Measurements from ENCODE around the gene TRAF7. TPM values are rescaled to one million over a fixed set of nuclear protein-coding genes. Genes with fewer than 3 reads are reported as not detected.
"Not testable (repeated sequence)": the region's sequence is repeated elsewhere in the genome, so short reads cannot be mapped to it uniquely, and the experiment has no call there.

Gene TRAF7
- total and polyA plus RNA-seq, 2 of the 13 experiments (the other 11 are each of a cell fraction or from before 2014, with no cell fraction given): 47.9 to 65.6 TPM

DNA sequence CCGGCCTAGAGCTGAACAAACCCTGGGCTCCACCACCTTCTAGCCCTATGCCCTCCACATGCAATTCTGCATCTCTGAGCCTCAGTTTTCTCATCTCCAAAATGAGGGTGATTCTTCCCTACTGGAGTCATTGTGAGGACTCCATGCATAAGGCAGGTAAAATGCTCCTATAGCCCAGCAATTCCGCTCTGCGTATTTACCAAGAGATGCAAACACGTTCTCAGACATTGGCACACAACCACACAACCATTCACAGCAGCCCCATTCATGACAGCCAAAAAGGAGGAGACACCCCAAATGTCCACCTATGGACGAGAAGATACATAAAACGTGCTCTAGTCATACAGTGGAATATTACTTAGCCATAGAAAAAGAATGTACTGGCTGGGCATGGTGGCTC, 44.7 kb downstream of the TRAF7 start (continued):
- TF ChIP-seq ZNF776 (CRISPR knock-in tag; IDR thresholded peaks at IDR 0.05): no peak

- peaks cover 42% of the 10 kb centered on the region for H3K4me1 ChIP-seq (ENCODE audit: insufficient read depth, low read length)
- FAIRE-seq; BruUV-seq (replicated peaks); H3K4me3 ChIP-seq (replicated peaks in 1 of 3; ENCODE audit: insufficient read depth in 1 of 3, low read depth in 2 of 3, low read length in 3 of 3); H3K79me2 ChIP-seq (ENCODE audit: insufficient read depth, low read length); intact Hi-C loops (cut with micrococcal nuclease; ENCODE audit: unreplicated experiment); H3K27ac ChIP-seq (ENCODE audit: extremely low read length, insufficient read depth, low read length); H3K9me3 ChIP-seq (ENCODE audit: low read length); ATAC-seq; DNase-seq (ENCODE audit: low spot score); H4K20me1 ChIP-seq (ENCODE audit: insufficient read depth, low read length); in situ Hi-C loops (cut with HindIII; ENCODE audit: extremely low pct_ligation_motif_present, low pct_unique_long_range_greater_than_20kb); H2AFZ ChIP-seq (ENCODE audit: low read length); CTCF ChIA-PET (ENCODE audit: low intra/inter-chr PET ratio, low total read pairs); H3K4me2 ChIP-seq (ENCODE audit: low read depth, low read length); H3K9ac ChIP-seq (ENCODE audit: insufficient read depth, low read depth, low read length): not testable (repeated sequence)
- 84% methylated on average over 8 of the region's 8 CpGs for WGBS (ENCODE audit: low lambda C conversion rate)
- peaks cover 0 to 19% of the 10 kb centered on the region in 2 experiments; a peak in 3 of 5 replicates for H3K27me3 ChIP-seq (ENCODE audit: control insufficient read depth in 1 of 2, insufficient read depth in 2 of 2, low read length in 2 of 2)
- H3K36me3 ChIP-seq (replicated peaks in 1 of 2; ENCODE audit: control insufficient read depth in 1 of 2, insufficient read depth in 2 of 2, low read length in 2 of 2): peaks cover 0 to 13% of the 10 kb centered on the region in 2 experiments; a peak in 3 of 5 replicates
- POLR2A ChIA-PET: interaction anchor here (0.8 to 4.3 kb wide), 3 partner anchors 23 to 48 kb away, joined by 3 to 18 read pairs (median 18); partner anchors contain the start of genes ECI1 and TRAF7
These were observed 47.6 kb downstream of the TRAF7 start for GRCh38 chr16:2203119-2203688.

GRCh38 chr16:2204416-2205103, 49.0 kb downstream of the TRAF7 start:
- H3K36me3 ChIP-seq (replicated peaks in 1 of 2; ENCODE audit: control insufficient read depth in 1 of 2, insufficient read depth in 2 of 2, low read length in 2 of 2): peaks cover 2 to 13% of the 10 kb centered on the region in 2 experiments; a peak in 3 of 5 replicates
- FAIRE-seq (no peak), ATAC-seq (peak; percentile 3; the same call in 2 of the 3 replicates), DNase-seq (ENCODE audit: low spot score) (no peak)
- no peaks in the 10 kb centered on the region for H3K9me3 ChIP-seq (ENCODE audit: low read length)
- TSS peak; percentile 62 for BruUV-seq (replicated peaks)
- ChIA-PET CTCF (ENCODE audit: low intra/inter-chr PET ratio, low total read pairs) (no interaction called here), POLR2A (interaction anchor here (0.7 to 4.3 kb wide), 8 partner anchors 9 to 53 kb away, joined by 3 to 18 read pairs (median 5); partner anchors contain the start of genes E4F1, ECI1, PGP and TRAF7)
- peaks cover 32% of the 10 kb centered on the region for H3K4me1 ChIP-seq (ENCODE audit: insufficient read depth, low read length)
- H4K20me1 ChIP-seq (ENCODE audit: insufficient read depth, low read length): no peaks in the 10 kb centered on the region
- peak overlapping the region; percentile 71 to 96 (median 83) for H3K4me3 ChIP-seq (replicated peaks in 1 of 3; ENCODE audit: insufficient read depth in 1 of 3, low read depth in 2 of 3, low read length in 3 of 3)
- H3K79me2 ChIP-seq (ENCODE audit: insufficient read depth, low read length): peaks cover 8% of the 10 kb centered on the region
- peak overlapping the region; percentile 71 for H2AFZ ChIP-seq (ENCODE audit: low read length)
- H3K9ac ChIP-seq (ENCODE audit: insufficient read depth, low read depth, low read length): peak overlapping the region; percentile 97
- peaks cover 0 to 9% of the 10 kb centered on the region in 2 experiments; a peak in 2 of 5 replicates for H3K27me3 ChIP-seq (ENCODE audit: control insufficient read depth in 1 of 2, insufficient read depth in 2 of 2, low read length in 2 of 2)
- peak overlapping the region; percentile 89 for H3K27ac ChIP-seq (ENCODE audit: extremely low read length, insufficient read depth, low read length)
- H3K4me2 ChIP-seq (ENCODE audit: low read depth, low read length): peak overlapping the region; percentile 99
- in situ Hi-C loops (cut with HindIII; ENCODE audit: extremely low pct_ligation_motif_present, low pct_unique_long_range_greater_than_20kb): no loop called here
- intact Hi-C loops (cut with micrococcal nuclease; ENCODE audit: unreplicated experiment): no loop called here
- WGBS (ENCODE audit: low lambda C conversion rate): 51% methylated on average over 13 of the region's 13 CpGs
- TF ChIP-seq REST (IDR thresholded peaks at IDR 0.05; ENCODE audit: borderline replicate concordance in 1 of 2, low read depth in 1 of 2, low read length in 2 of 2) (no peak), ZNF460 (CRISPR knock-in tag; IDR thresholded peaks at IDR 0.05; ENCODE audit: borderline replicate concordance) (peak; percentile 75), ELF3 (CRISPR knock-in tag; IDR thresholded peaks at IDR 0.05) (peak; percentile 2; the same call in 1 of the 2 replicates), MLXIP (CRISPR knock-in tag; IDR thresholded peaks at IDR 0.05; ENCODE audit: borderline replicate concordance) (no peak), ZBTB7B (CRISPR knock-in tag; IDR thresholded peaks at IDR 0.05) (no peak)
